H9 (cell line): ENCODE data around the gene SPATS2. TPM values are rescaled to one million over a fixed set of nuclear protein-coding genes. Genes with fewer than 3 reads are reported as not detected.

ENCODE experiments used
- DNase-seq: peaks from one replicate; pipeline ENCODE4 v3.0.0-alpha.2; 2017
- H2AFZ ChIP-seq: one replicate; pipeline ENCODE4 v1.6.1; 2013; ENCODE audit warnings: mild to moderate bottlenecking, low read length, control low read depth, moderate library complexity
- H2AK5ac ChIP-seq: 2 replicates; pipeline ENCODE4 v1.6.1; 2013; ENCODE audit warnings: low read length, control low read depth, mixed read lengths; ENCODE audit not compliant: insufficient read length
- H2BK120ac ChIP-seq: one replicate; pipeline ENCODE4 v1.6.1; 2013; ENCODE audit warnings: low read depth, mild to moderate bottlenecking, low read length, control low read depth, inconsistent platforms; ENCODE audit not compliant: poor library complexity, severe bottlenecking
- H2BK12ac ChIP-seq: 2 replicates; pipeline ENCODE4 v1.6.1; 2013; ENCODE audit warnings: low read length, control low read depth, mixed read lengths, low read depth; ENCODE audit not compliant: insufficient read length
- H2BK15ac ChIP-seq: 2 replicates; pipeline ENCODE4 v1.6.1; 2013; ENCODE audit warnings: low read depth, low read length, control low read depth
- H2BK20ac ChIP-seq: one replicate; pipeline ENCODE4 v1.6.1; 2013; ENCODE audit warnings: low read depth, mild to moderate bottlenecking, low read length, control low read depth, inconsistent platforms; ENCODE audit not compliant: poor library complexity, severe bottlenecking
- H2BK5ac ChIP-seq: 2 replicates; pipeline ENCODE4 v1.6.1; 2013; ENCODE audit warnings: low read length, control low read depth, mixed read lengths; ENCODE audit not compliant: insufficient read length
- H3K14ac ChIP-seq: 2 replicates; pipeline ENCODE4 v1.6.1; 2013; ENCODE audit warnings: low read length, control low read depth; ENCODE audit not compliant: insufficient read depth
- H3K18ac ChIP-seq: 2 replicates; pipeline ENCODE4 v1.6.1; 2013; ENCODE audit warnings: low read depth, mild to moderate bottlenecking, mixed read lengths, low read length, control low read depth; ENCODE audit not compliant: insufficient read length
- H3K23ac ChIP-seq: 2 replicates; pipeline ENCODE4 v1.6.1; 2013; ENCODE audit warnings: low read length, control low read depth, mixed read lengths, low read depth; ENCODE audit not compliant: insufficient read length
- H3K23me2 ChIP-seq: 2 replicates; pipeline ENCODE4 v1.6.1; 2013; ENCODE audit warnings: low read depth, mild to moderate bottlenecking, mixed read lengths, low read length, control low read depth; ENCODE audit not compliant: insufficient read length, poor library complexity, severe bottlenecking
- H3K27ac ChIP-seq: 2 replicates; pipeline ENCODE4 v1.5.1; 2013; ENCODE audit warnings: low read length, control low read depth, mixed read lengths, low read depth; ENCODE audit not compliant: insufficient read length
- H3K27me3 ChIP-seq: 2 replicates; pipeline ENCODE4 v1.6.1; 2013; ENCODE audit warnings: low read length, control low read depth, inconsistent platforms; ENCODE audit not compliant: insufficient read depth
- H3K4ac ChIP-seq: 2 replicates; pipeline ENCODE4 v1.6.1; 2013; ENCODE audit warnings: low read depth, mild to moderate bottlenecking, control low read depth, inconsistent platforms, low read length, moderate library complexity
- H3K4me1 ChIP-seq: 2 replicates; pipeline ENCODE4 v1.6.1; 2013; ENCODE audit warnings: low read length, control low read depth, inconsistent platforms; ENCODE audit not compliant: insufficient read depth
- H3K4me2 ChIP-seq: 2 replicates; pipeline ENCODE4 v1.6.1; 2013; ENCODE audit warnings: low read length, control low read depth, mixed read lengths; ENCODE audit not compliant: insufficient read length, insufficient read depth
- H3K56ac ChIP-seq: 2 replicates; pipeline ENCODE4 v1.6.1; 2013; ENCODE audit warnings: low read depth, mild to moderate bottlenecking, mixed read lengths, low read length, control low read depth; ENCODE audit not compliant: insufficient read length
- H3K79me1 ChIP-seq: 2 replicates; pipeline ENCODE4 v1.6.1; 2013; ENCODE audit warnings: low read depth, mild to moderate bottlenecking, moderate library complexity, low read length, control low read depth, inconsistent platforms; ENCODE audit not compliant: insufficient read depth, poor library complexity, severe bottlenecking
- H3K79me2 ChIP-seq: 2 replicates; pipeline ENCODE4 v1.6.1; 2013; ENCODE audit warnings: low read length, control low read depth, inconsistent platforms; ENCODE audit not compliant: insufficient read depth
- H3K9ac ChIP-seq: 2 replicates; pipeline ENCODE4 v1.6.1; 2013; ENCODE audit warnings: low read length, control low read depth, mixed read lengths; ENCODE audit not compliant: insufficient read length; ENCODE audit errors: extremely low read depth
- H3K9me3 ChIP-seq: one replicate; pipeline ENCODE4 v1.6.1; 2013; ENCODE audit warnings: low read depth, low read length, inconsistent platforms; ENCODE audit not compliant: control insufficient read depth
- H3T11ph ChIP-seq: one replicate; pipeline ENCODE4 v1.6.1; 2013; ENCODE audit warnings: mild to moderate bottlenecking, low read length, control low read depth, inconsistent platforms
- H4K20me1 ChIP-seq: one replicate; pipeline ENCODE4 v1.6.1; 2013; ENCODE audit not compliant: control insufficient read depth, insufficient read length, insufficient read depth
- H4K5ac ChIP-seq: 2 replicates; pipeline ENCODE4 v1.6.1; 2013; ENCODE audit warnings: low read depth, mild to moderate bottlenecking, mixed read lengths, low read length, control low read depth; ENCODE audit not compliant: insufficient read length
- H4K8ac ChIP-seq: replicated peaks from 2 replicates; pipeline ENCODE4 v1.6.1; 2013; ENCODE audit warnings: low read length, control low read depth, mixed read lengths, low read depth; ENCODE audit not compliant: insufficient read length
- H4K91ac ChIP-seq: 2 replicates; pipeline ENCODE4 v1.6.1; 2013; ENCODE audit warnings: low read depth, mild to moderate bottlenecking, moderate library complexity, mixed read lengths, low read length, control low read depth; ENCODE audit not compliant: insufficient read length
- H3K27ac Mint-ChIP-seq, 3 experiments: 2 replicates in 2 of 3; 3 replicates in 1 of 3; pipeline ENCODE4 v1.8.0; 2020 to 2021; ENCODE audit warnings: mixed read lengths in 3 of 3, mild to moderate bottlenecking in 1 of 3, moderate library complexity in 1 of 3
- H3K27me3 Mint-ChIP-seq: 2 replicates; pipeline ENCODE4 v1.8.0; 2021; ENCODE audit warnings: low read depth, mild to moderate bottlenecking, moderate library complexity, mixed read lengths
- H3K36me3 Mint-ChIP-seq, 3 experiments: 2 replicates in 2 of 3; 3 replicates in 1 of 3; pipeline ENCODE4 v1.8.0; 2020 to 2021; ENCODE audit warnings: low read depth in 3 of 3, mixed read lengths in 3 of 3; ENCODE audit not compliant: insufficient read depth in 1 of 3
- H3K4me1 Mint-ChIP-seq, 2 experiments: 2 replicates each; pipeline ENCODE4 v1.8.0; 2020; ENCODE audit warnings: mixed read lengths in 2 of 2
- H3K4me3 Mint-ChIP-seq, 2 experiments: 2 replicates in 1 of 2; 3 replicates in 1 of 2; pipeline ENCODE4 v1.8.0; 2020 to 2021; ENCODE audit warnings: mild to moderate bottlenecking in 2 of 2, mixed read lengths in 2 of 2, moderate library complexity in 1 of 2
- H3K9me3 Mint-ChIP-seq, 2 experiments: 2 replicates in 1 of 2; 3 replicates in 1 of 2; pipeline ENCODE4 v1.8.0; 2020; ENCODE audit warnings: mild to moderate bottlenecking in 2 of 2, mixed read lengths in 2 of 2, moderate library complexity in 1 of 2
- WGBS: extraction: QIAGEN DNeasy Blood & Tissue Kit; methylation state at CpG from one replicate; pipeline ENCODE4 v1.1.7; 2013; ENCODE audit warnings: missing lambda C conversion rate, low lambda C conversion rate, mixed read lengths; ENCODE audit not compliant: insufficient read length; ENCODE audit errors: extremely low coverage; 5-methylcytosine and 5-hydroxymethylcytosine counted together
- total RNA-seq: library from RNA; stranded (reverse); gene quantifications from 2 replicates; pipeline ENCODE4 v1.2.1, GENCODE V29; 2021
- TF ChIP-seq, protein P1 (sequence below): fragments of 200-600 bp; sonication (generic); conservative IDR thresholded peaks from 3 replicates; pipeline ENCODE4 v1.8.0; 2021; ENCODE audit warnings: antibody characterized with exemption, mild to moderate bottlenecking

SPATS2 gene
- total RNA-seq, 1 experiment from 2014 or later: 17.1 TPM

DNA sequence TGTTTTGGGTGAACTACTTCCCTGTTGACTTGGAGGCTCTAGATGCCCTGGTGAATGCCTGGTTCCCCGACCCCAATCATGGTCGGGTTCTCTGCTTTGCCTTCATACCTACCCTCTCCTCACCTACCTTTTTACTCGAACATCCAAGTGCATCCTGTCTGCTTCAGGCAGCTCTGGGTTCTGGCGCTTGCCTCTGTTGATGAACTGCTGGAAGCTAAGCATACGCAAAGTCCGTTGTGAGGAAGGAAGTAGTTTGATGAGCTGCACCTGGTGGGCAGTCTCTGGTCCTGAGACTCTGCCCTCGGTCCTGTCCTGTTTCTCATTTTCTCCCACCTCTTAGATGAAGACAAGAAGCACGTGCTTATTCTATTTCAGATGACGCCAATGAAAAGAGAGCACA, 185.2 kb downstream of the SPATS2 start:
- no peaks in the 10 kb centered on the region; a peak in 1 of 5 replicates for H3K9me3 Mint-ChIP-seq
- no peak for DNase-seq

More for the DNA sequence above, 185.2 kb downstream of the SPATS2 start:
- no peaks in the 10 kb centered on the region for H4K20me1 ChIP-seq
- no peak overlapping the region for H3T11ph ChIP-seq
- no peaks in the 10 kb centered on the region for H3K79me2 ChIP-seq
- H2BK120ac ChIP-seq: no peak overlapping the region
- H3K14ac ChIP-seq: no peak overlapping the region
- no peak overlapping the region for H4K91ac ChIP-seq
- no peak overlapping the region for H3K4ac ChIP-seq
- H2AFZ ChIP-seq: no peak overlapping the region
- H3K56ac ChIP-seq: no peak overlapping the region
- peaks cover 0 to 17% of the 10 kb centered on the region in 2 experiments; a peak in 2 of 4 replicates for H3K4me1 Mint-ChIP-seq
- no peak overlapping the region for H2BK15ac ChIP-seq
- peaks cover 5% of the 10 kb centered on the region; the same call in 1 of the 2 replicates for H3K27me3 ChIP-seq
- no peak overlapping the region for H4K5ac ChIP-seq
- peaks cover 0 to 11% (median 10%) of the 10 kb centered on the region in 3 experiments; a peak in 4 of 7 replicates for H3K36me3 Mint-ChIP-seq
- no peak overlapping the region for H3K4me2 ChIP-seq
- TF ChIP-seq, protein P1, sequence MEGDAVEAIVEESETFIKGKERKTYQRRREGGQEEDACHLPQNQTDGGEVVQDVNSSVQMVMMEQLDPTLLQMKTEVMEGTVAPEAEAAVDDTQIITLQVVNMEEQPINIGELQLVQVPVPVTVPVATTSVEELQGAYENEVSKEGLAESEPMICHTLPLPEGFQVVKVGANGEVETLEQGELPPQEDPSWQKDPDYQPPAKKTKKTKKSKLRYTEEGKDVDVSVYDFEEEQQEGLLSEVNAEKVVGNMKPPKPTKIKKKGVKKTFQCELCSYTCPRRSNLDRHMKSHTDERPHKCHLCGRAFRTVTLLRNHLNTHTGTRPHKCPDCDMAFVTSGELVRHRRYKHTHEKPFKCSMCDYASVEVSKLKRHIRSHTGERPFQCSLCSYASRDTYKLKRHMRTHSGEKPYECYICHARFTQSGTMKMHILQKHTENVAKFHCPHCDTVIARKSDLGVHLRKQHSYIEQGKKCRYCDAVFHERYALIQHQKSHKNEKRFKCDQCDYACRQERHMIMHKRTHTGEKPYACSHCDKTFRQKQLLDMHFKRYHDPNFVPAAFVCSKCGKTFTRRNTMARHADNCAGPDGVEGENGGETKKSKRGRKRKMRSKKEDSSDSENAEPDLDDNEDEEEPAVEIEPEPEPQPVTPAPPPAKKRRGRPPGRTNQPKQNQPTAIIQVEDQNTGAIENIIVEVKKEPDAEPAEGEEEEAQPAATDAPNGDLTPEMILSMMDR: no peak
- H3K27ac ChIP-seq: no peak overlapping the region
- no peak overlapping the region for H3K18ac ChIP-seq
- H3K27me3 Mint-ChIP-seq: peaks cover 48% of the 10 kb centered on the region
- no peak overlapping the region for H2BK20ac ChIP-seq
- H2BK12ac ChIP-seq: no peak overlapping the region
- H3K23ac ChIP-seq: no peak overlapping the region
- no peak overlapping the region for H3K4me3 Mint-ChIP-seq
- no peak overlapping the region for H4K8ac ChIP-seq
- no peak overlapping the region for H3K27ac Mint-ChIP-seq
- H2AK5ac ChIP-seq: no peak overlapping the region
- H3K4me1 ChIP-seq: no peaks in the 10 kb centered on the region
- no peaks in the 10 kb centered on the region for H3K9me3 ChIP-seq
- peaks cover 7% of the 10 kb centered on the region for H3K23me2 ChIP-seq
- H3K9ac ChIP-seq: no peak overlapping the region
- H3K79me1 ChIP-seq: no peaks in the 10 kb centered on the region
- no peak overlapping the region for H2BK5ac ChIP-seq
- WGBS: no CpG with 5 or more reads among the region's 9 CpGs
